Endodermal cell (in vitro differentiated cells): Measurements from ENCODE around the gene ASB1. TPM values are rescaled to one million over a fixed set of nuclear protein-coding genes. Genes with fewer than 3 reads are reported as not detected.

Experiments used
- DNase-seq: peaks from one replicate; pipeline ENCODE4 v3.0.0-alpha.2; 2017
- H3K27ac ChIP-seq: 2 replicates; pipeline ENCODE4 v1.5.1; 2013; ENCODE audit warnings: mild to moderate bottlenecking, low read depth, low read length, moderate library complexity
- H3K27me3 ChIP-seq: 2 replicates; pipeline ENCODE4 v1.6.1; 2013; ENCODE audit warnings: mild to moderate bottlenecking, low read length, moderate library complexity; ENCODE audit not compliant: insufficient read depth, control insufficient read depth, poor library complexity, severe bottlenecking
- H3K36me3 ChIP-seq: 2 replicates; pipeline ENCODE4 v1.7.0; 2013; ENCODE audit warnings: mild to moderate bottlenecking, low read length, moderate library complexity; ENCODE audit not compliant: control insufficient read depth, insufficient read depth
- H3K4me1 ChIP-seq: one replicate; pipeline ENCODE4 v1.7.0; 2013; ENCODE audit warnings: low read length; ENCODE audit not compliant: control insufficient read depth, insufficient read depth
- H3K4me3 ChIP-seq: 2 replicates; pipeline ENCODE4 v1.5.1; 2013; ENCODE audit warnings: mild to moderate bottlenecking, low read length, moderate library complexity
- H3K9ac ChIP-seq: 2 replicates; pipeline ENCODE4 v1.6.1; 2013; ENCODE audit warnings: mild to moderate bottlenecking, low read length, moderate library complexity; ENCODE audit not compliant: poor library complexity, severe bottlenecking; ENCODE audit errors: extremely low read depth
- H3K9me3 ChIP-seq: 2 replicates; pipeline ENCODE4 v1.6.1; 2013; ENCODE audit warnings: mild to moderate bottlenecking, low read length, moderate library complexity; ENCODE audit not compliant: control insufficient read depth
- H3K27ac Mint-ChIP-seq: 2 replicates; pipeline ENCODE4 v1.8.0; 2020; ENCODE audit warnings: mixed read lengths
- H3K27me3 Mint-ChIP-seq: 2 replicates; pipeline ENCODE4 v1.8.0; 2021; ENCODE audit warnings: mild to moderate bottlenecking, mixed read lengths; ENCODE audit not compliant: insufficient read depth
- H3K36me3 Mint-ChIP-seq: 2 replicates; pipeline ENCODE4 v1.8.0; 2020; ENCODE audit warnings: low read depth, mixed read lengths
- H3K4me1 Mint-ChIP-seq: 2 replicates; pipeline ENCODE4 v1.8.0; 2020; ENCODE audit warnings: mixed read lengths
- H3K4me3 Mint-ChIP-seq: 2 replicates; pipeline ENCODE4 v1.8.0; 2020; ENCODE audit warnings: mild to moderate bottlenecking, moderate library complexity, mixed read lengths
- H3K9me3 Mint-ChIP-seq: 2 replicates; pipeline ENCODE4 v1.8.0; 2020; ENCODE audit warnings: mild to moderate bottlenecking, mixed read lengths
- WGBS, 2 experiments: methylation state at CpG; one replicate each; pipeline versions ENCODE4 v1.1.5 to v1.1.7; 2013; ENCODE audit warnings: missing lambda C conversion rate in 2 of 2, mixed read lengths in 1 of 2; ENCODE audit not compliant: insufficient coverage in 1 of 2, insufficient read length in 1 of 2; 5-methylcytosine and 5-hydroxymethylcytosine counted together
- total RNA-seq, 2 donors: library from RNA; stranded (reverse); fragmentation: NEBNext Ultra II Directional in 1 of 2; extraction: Animal tissue kit (Norgen Biotek cat#: 25700) in 1 of 2; gene quantifications; 2 replicates in 1 of 2; 3 replicates in 1 of 2; pipeline ENCODE4 v1.2.1, GENCODE V29; 2021
- TF ChIP-seq, protein P1 (sequence below): fragments of 200-600 bp; sonication (generic); conservative IDR thresholded peaks from 2 replicates; pipeline ENCODE4 v1.5.0; 2021; ENCODE audit warnings: antibody characterized with exemption, mild to moderate bottlenecking

The ASB1 gene
- total RNA-seq, 2 donors from 2014 or later: 39.0 to 39.6 TPM

- Histone ChIP-seq H3K9me3 (no peaks in the 10 kb centered on the region), H3K4me3 (no peak overlapping the region), H3K9ac (no peak overlapping the region), H3K36me3 (no peaks in the 10 kb centered on the region), H3K27me3 (no peaks in the 10 kb centered on the region), H3K4me1 (no peaks in the 10 kb centered on the region), H3K27ac (no peak overlapping the region)
- Mint-ChIP-seq H3K4me3 (no peak overlapping the region), H3K9me3 (no peaks in the 10 kb centered on the region), H3K36me3 (no peaks in the 10 kb centered on the region), H3K27me3 (no peaks in the 10 kb centered on the region), H3K27ac (no peak overlapping the region), H3K4me1 (peaks cover 3% of the 10 kb centered on the region)
- WGBS, 2 experiments: 89 to 90% methylated on average over 8 to 10 of the region's 10 CpGs
- TF ChIP-seq, protein P1, sequence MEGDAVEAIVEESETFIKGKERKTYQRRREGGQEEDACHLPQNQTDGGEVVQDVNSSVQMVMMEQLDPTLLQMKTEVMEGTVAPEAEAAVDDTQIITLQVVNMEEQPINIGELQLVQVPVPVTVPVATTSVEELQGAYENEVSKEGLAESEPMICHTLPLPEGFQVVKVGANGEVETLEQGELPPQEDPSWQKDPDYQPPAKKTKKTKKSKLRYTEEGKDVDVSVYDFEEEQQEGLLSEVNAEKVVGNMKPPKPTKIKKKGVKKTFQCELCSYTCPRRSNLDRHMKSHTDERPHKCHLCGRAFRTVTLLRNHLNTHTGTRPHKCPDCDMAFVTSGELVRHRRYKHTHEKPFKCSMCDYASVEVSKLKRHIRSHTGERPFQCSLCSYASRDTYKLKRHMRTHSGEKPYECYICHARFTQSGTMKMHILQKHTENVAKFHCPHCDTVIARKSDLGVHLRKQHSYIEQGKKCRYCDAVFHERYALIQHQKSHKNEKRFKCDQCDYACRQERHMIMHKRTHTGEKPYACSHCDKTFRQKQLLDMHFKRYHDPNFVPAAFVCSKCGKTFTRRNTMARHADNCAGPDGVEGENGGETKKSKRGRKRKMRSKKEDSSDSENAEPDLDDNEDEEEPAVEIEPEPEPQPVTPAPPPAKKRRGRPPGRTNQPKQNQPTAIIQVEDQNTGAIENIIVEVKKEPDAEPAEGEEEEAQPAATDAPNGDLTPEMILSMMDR: no peak
- DNase-seq: no peak
Measured at GRCh38 chr2:238488347-238488826, 61.7 kb downstream of the ASB1 start.

DNA sequence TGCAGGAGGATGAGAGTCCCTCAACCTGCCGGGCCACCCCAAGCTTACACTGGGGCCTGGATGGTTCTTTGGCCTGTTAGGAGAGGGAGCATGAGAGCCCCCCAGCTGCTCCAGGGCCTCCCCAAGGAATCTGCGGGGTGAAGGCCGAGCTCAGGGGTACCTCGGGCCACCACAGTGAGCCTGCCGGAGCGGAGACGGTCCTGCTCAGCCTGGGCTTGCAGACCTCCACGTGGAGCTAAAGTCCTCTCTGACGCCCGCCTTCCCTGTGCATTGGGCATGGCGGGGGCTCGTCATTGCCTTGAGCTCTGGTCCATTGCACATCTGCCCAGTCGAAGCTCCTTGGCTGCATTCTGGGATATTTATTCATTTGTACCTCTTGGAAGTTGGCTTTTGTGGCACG is 62.7 kb downstream of the ASB1 start:
- no peaks in the 10 kb centered on the region for H3K4me1 ChIP-seq

DNA sequence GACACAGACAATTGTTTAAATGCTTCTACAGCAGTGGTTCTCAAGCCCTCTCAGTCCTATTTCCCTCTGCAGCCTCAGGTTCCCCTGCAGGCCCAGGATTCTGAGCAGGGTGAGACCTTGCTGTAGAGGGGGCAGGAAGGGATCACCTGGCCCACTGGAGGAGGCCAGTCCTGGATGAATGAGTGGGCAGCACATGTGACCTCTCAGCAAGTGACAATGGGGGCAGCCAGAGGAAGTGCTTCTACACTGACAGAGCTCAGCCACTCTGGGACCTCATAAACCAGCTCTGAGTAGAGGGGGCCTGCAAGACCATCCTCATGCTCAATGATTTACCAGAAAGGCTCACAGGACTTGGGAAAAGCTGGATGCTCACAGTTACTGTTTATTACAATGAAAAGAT is 63.2 kb downstream of the ASB1 start:
- Histone ChIP-seq H3K9ac (no peak overlapping the region), H3K36me3 (no peaks in the 10 kb centered on the region), H3K27ac (no peak overlapping the region), H3K27me3 (no peaks in the 10 kb centered on the region), H3K4me3 (no peak overlapping the region), H3K4me1 (no peaks in the 10 kb centered on the region), H3K9me3 (no peaks in the 10 kb centered on the region)
- TF ChIP-seq, protein P1: no peak
- Mint-ChIP-seq H3K4me3 (no peak overlapping the region), H3K4me1 (peaks cover 3% of the 10 kb centered on the region), H3K36me3 (no peaks in the 10 kb centered on the region), H3K9me3 (no peaks in the 10 kb centered on the region), H3K27ac (no peak overlapping the region), H3K27me3 (no peaks in the 10 kb centered on the region)
- DNase-seq: no peak

More for the DNA sequence above, 62.7 kb downstream of the ASB1 start:
- no peaks in the 10 kb centered on the region for H3K36me3 ChIP-seq
- no peaks in the 10 kb centered on the region for H3K9me3 Mint-ChIP-seq
- H3K36me3 Mint-ChIP-seq: no peaks in the 10 kb centered on the region
- no peak overlapping the region for H3K27ac Mint-ChIP-seq
- TF ChIP-seq, protein P1: no peak
- no peak overlapping the region for H3K27ac ChIP-seq
- H3K9ac ChIP-seq: no peak overlapping the region
- no peaks in the 10 kb centered on the region for H3K27me3 Mint-ChIP-seq
- H3K4me1 Mint-ChIP-seq: peaks cover 3% of the 10 kb centered on the region
- no peaks in the 10 kb centered on the region for H3K27me3 ChIP-seq
- no peak overlapping the region for H3K4me3 Mint-ChIP-seq
- DNase-seq: no peak
- 91 to 96% methylated on average over 7 to 14 of the region's 14 CpGs for WGBS, 2 experiments
- no peaks in the 10 kb centered on the region for H3K9me3 ChIP-seq
- H3K4me3 ChIP-seq: no peak overlapping the region
